Measurements from ENCODE around the gene ZDHHC14.

Gene ZDHHC14

GRCh38 chr6:157667211-157668008 lies 286.4 kb downstream of the ZDHHC14 start:
- TF ChIP-seq CTCF (IDR thresholded peaks at IDR 0.05), result peak; percentile 54

GRCh38 chr6:157668009-157668401 lies 287.0 kb downstream of the ZDHHC14 start:
- TF ChIP-seq CTCF (IDR thresholded peaks at IDR 0.05), result no peak

GRCh38 chr6:157668713-157669112 lies 287.7 kb downstream of the ZDHHC14 start:
- TF ChIP-seq CTCF (IDR thresholded peaks at IDR 0.05), result no peak

GRCh38 chr6:157669323-157669722 lies 288.3 kb downstream of the ZDHHC14 start:
- no peak for TF ChIP-seq CTCF (IDR thresholded peaks at IDR 0.05)

- no peak for TF ChIP-seq CTCF (IDR thresholded peaks at IDR 0.05)
Observed at GRCh38 chr6:157669747-157670216, 288.8 kb downstream of the ZDHHC14 start.

- TF ChIP-seq CTCF (IDR thresholded peaks at IDR 0.05), result no peak
Observed at GRCh38 chr6:157670466-157671186, 289.6 kb downstream of the ZDHHC14 start.

GRCh38 chr6:157672726-157673412 lies 291.9 kb downstream of the ZDHHC14 start:
- no peak for TF ChIP-seq CTCF (IDR thresholded peaks at IDR 0.05)

All from LNCAP (cell line).